Kidney (tissue), 14 donors: ENCODE results near the gene APBB1. TPM values are rescaled to one million over a fixed set of nuclear protein-coding genes. Genes with fewer than 3 reads are reported as not detected.
A peak's percentile ranks its signal among the peaks of the same experiment; 100 is the strongest.

Experiments
- DNase-seq, 5 donors: peaks; one replicate each; pipeline ENCODE4 v3.0.0-alpha.2; 2013 to 2020
- FAIRE-seq: peaks from 2 replicates; lab custom pipeline; 2012; peaks lifted over from hg19 to GRCh38; lab: Jason Lieb, UNC
- H3K27ac ChIP-seq, 2 donors: one replicate each; pipeline ENCODE4 v1.7.0; 2013; ENCODE audit warnings: low read depth in 2 of 2, low read length in 2 of 2, inconsistent platforms in 1 of 2
- H3K27me3 ChIP-seq: one replicate; pipeline ENCODE4 v1.7.1; 2013; ENCODE audit warnings: low read length, inconsistent platforms; ENCODE audit not compliant: control insufficient read depth, insufficient read depth
- H3K36me3 ChIP-seq, 3 donors: one replicate each; pipeline versions ENCODE4 v1.7.0 to v1.7.1; 2013; ENCODE audit warnings: low read length in 3 of 3, control low read depth in 1 of 3, inconsistent platforms in 1 of 3; ENCODE audit not compliant: insufficient read depth in 3 of 3, control insufficient read depth in 2 of 3
- H3K4me1 ChIP-seq, 3 donors: one replicate each; pipeline versions ENCODE4 v1.7.0 to v1.7.1; 2013; ENCODE audit warnings: low read length in 3 of 3, inconsistent platforms in 1 of 3, low read depth in 1 of 3; ENCODE audit not compliant: control insufficient read depth in 2 of 3, insufficient read depth in 2 of 3
- H3K4me3 ChIP-seq, 3 donors: one replicate each; pipeline versions ENCODE4 v1.7.0 to v1.8.1; 2013; ENCODE audit warnings: low read length in 3 of 3, control low read depth in 1 of 3, inconsistent platforms in 1 of 3
- H3K9ac ChIP-seq, 3 donors: one replicate each; pipeline versions ENCODE4 v1.7.0 to v1.7.1; 2013; ENCODE audit warnings: low read length in 3 of 3, control low read depth in 1 of 3, inconsistent platforms in 1 of 3
- H3K9me3 ChIP-seq, 3 donors: one replicate each; pipeline versions ENCODE4 v1.7.0 to v1.7.1; 2013; ENCODE audit warnings: low read length in 3 of 3, control low read depth in 1 of 3, inconsistent platforms in 1 of 3; ENCODE audit not compliant: control insufficient read depth in 2 of 3, insufficient read depth in 1 of 3
- CTCF ChIP-seq: IDR thresholded peaks from 3 replicates; pipeline ENCODE4 v1.5.1; 2012; ENCODE audit warnings: mild to moderate bottlenecking, moderate library complexity, borderline replicate concordance; ENCODE audit not compliant: insufficient read depth; ENCODE audit errors: extremely low read depth
- intact Hi-C: fragments of 100-400 bp; cut with DNase I; formaldehyde crosslinking; loops from one replicate; pipeline ENCODE4 v1.11.1; 2022
- polyA plus RNA-seq: library from polyadenylated mRNA; stranded (reverse); fragments of 350-450 nt; fragmentation: Illumina TruSeq; extraction: RNeasy Lipid Tissue Mini Kit (QIAGEN cat#74804); gene quantifications from one replicate; pipeline ENCODE4 v1.2.3, GENCODE V29; 2014; ENCODE audit warnings: low read depth, low replicate concordance; ENCODE audit not compliant: insufficient read depth
- total RNA-seq: library from RNA; stranded (reverse); fragmentation: NEBNext Ultra II Directional; extraction: Animal tissue kit (Norgen Biotek cat#: 25700); gene quantifications from one replicate; pipeline ENCODE4 v1.2.1, GENCODE V29; 2021
- donor health status: control.
- donor health status: control.
- donor health status: control.
- donor health status: control.
- donor health status: control.
- donor health status: DM: yes; HTN: yes; CAD: no.
- donor health status: Normal renal cell carcinoma (clear cell type).

Gene APBB1
- total and polyA plus RNA-seq, 2 donors from 2014 or later: 43.7 to 67.2 TPM

DNA sequence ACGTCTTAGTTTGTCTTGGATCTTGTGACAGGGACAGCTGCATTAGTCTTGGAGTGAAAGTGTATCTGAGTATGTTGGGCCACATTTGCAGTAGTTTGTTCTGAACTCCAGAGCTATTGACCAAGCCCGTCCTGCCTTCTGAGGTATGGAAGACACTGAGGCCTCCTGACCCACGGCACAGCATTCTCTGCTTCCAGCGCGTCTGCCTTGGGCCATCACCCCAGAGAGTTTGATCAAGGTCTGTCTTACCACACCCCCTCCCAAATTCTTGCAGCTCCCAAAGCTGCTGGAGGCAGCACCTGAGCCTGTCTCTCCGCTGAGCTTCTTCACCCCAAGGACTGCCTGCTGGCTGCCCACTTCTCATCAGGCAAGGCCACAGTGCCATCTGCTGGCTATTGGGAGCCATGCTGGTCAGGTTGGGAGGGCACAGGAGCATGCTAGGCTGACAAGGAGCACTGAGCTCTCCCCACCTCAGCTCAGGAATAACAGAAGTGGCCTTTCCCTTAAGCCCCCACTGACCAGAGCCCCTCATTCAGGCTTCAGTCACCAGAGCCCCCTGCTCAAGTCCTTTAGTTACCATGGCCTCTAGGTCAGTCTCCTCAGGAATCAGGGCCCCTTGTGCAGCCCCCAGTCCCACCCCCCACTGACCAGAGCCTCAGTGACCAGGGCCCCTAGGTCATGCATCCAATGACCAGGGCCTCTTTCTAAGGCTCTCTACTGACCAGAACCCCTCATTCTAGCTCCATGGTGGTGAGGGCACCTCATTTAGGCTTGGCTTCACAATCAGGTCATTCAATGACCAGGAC lies 55.8 kb downstream of the APBB1 start:
- no peak overlapping the region for H3K9ac ChIP-seq
- DNase-seq (peak; percentile 77 to 89 (median 81)), FAIRE-seq (no peak)
- H3K27ac ChIP-seq: no peak overlapping the region
- intact Hi-C loops: loop anchor here (5.0 kb wide), 1 partner anchor 341 kb away; no protein-coding TSS in a partner anchor
- TF ChIP-seq CTCF: peak; percentile 90
- H3K4me3 ChIP-seq: no peak overlapping the region
- no peaks in the 10 kb centered on the region for H3K27me3 ChIP-seq
- peaks cover 0 to 3% (median 0%) of the 10 kb centered on the region in 3 donors for H3K4me1 ChIP-seq
- H3K36me3 ChIP-seq: no peaks in the 10 kb centered on the region
- H3K9me3 ChIP-seq: no peaks in the 10 kb centered on the region

GRCh38 chr11:6362185-6362872 lies 56.6 kb downstream of the APBB1 start:
- Histone ChIP-seq H3K36me3 (no peaks in the 10 kb centered on the region), H3K9me3 (no peaks in the 10 kb centered on the region), H3K4me3 (no peak overlapping the region), H3K27ac (no peak overlapping the region), H3K4me1 (peaks cover 0 to 3% (median under 1%) of the 10 kb centered on the region in 3 donors), H3K27me3 (no peaks in the 10 kb centered on the region), H3K9ac (no peak overlapping the region)
- no peak for TF ChIP-seq CTCF
- intact Hi-C loops: loop anchor here (5.0 kb wide), 1 partner anchor 340 kb away; no protein-coding TSS in a partner anchor
- FAIRE-seq (no peak), DNase-seq (no peak)

DNA sequence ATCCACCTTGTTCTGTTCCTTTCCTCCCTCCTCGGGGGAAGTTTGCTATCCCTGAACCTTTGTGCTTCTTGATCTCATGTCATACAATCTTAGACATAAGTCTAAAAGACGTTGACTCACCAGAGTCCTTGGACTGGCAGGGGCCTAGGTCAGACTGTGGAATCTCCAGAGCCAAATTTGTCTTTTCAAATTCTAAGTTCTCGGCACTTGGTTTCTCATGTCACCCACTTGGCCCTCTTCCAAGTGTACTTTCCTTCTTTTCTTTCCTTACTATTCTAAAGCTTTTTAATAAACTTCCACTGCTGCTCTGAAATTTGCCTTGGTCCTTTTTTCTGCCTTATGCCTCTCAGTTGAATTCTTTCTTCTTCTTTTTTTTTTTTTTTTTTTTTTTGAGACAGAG lies 58.7 kb downstream of the APBB1 start:
- no peaks in the 10 kb centered on the region for H3K36me3 ChIP-seq
- TF ChIP-seq CTCF: no peak
- H3K27me3 ChIP-seq: no peaks in the 10 kb centered on the region
- FAIRE-seq: no peak
- H3K4me3 ChIP-seq: no peak overlapping the region
- H3K9ac ChIP-seq: no peak overlapping the region
- H3K4me1 ChIP-seq: peaks cover 0 to 11% (median 4%) of the 10 kb centered on the region in 3 donors
- no peaks in the 10 kb centered on the region for H3K9me3 ChIP-seq
- H3K27ac ChIP-seq: no peak overlapping the region
- DNase-seq: no peak
- intact Hi-C loops: loop anchor here (5.0 kb wide), 1 partner anchor 338 kb away; no protein-coding TSS in a partner anchor
